GM23338 (cell line): ENCODE measurements around the gene ATAD1. TPM values are rescaled to one million over a fixed set of nuclear protein-coding genes. Genes with fewer than 3 reads are reported as not detected.

Source experiments
- ATAC-seq: fragments of 200-7000 bp; cut with Tn5 transposase; 3 replicates; pipeline ENCODE4 v1.9.1; 2020
- DNase-seq: peaks from one replicate; pipeline ENCODE4 v3.0.0-alpha.2; 2015; ENCODE audit warnings: low spot score
- H2AFZ ChIP-seq: fragments of 200-600 bp; sonication (generic); 2 replicates; pipeline ENCODE4 v1.8.0; 2016; ENCODE audit warnings: antibody characterized with exemption, mild to moderate bottlenecking, moderate library complexity
- H3F3A ChIP-seq: fragments of 200-600 bp; sonication (generic); replicated peaks from 2 replicates; pipeline ENCODE4 v1.8.0; 2017; ENCODE audit warnings: antibody characterized with exemption, mixed run types, low read depth
- H3K27ac ChIP-seq: fragments of 200-600 bp; sonication (generic); 2 replicates; pipeline ENCODE4 v1.6.1; 2016; ENCODE audit warnings: low read depth
- H3K27me3 ChIP-seq: fragments of 200-600 bp; sonication (generic); 2 replicates; pipeline ENCODE4 v1.8.0; 2016; ENCODE audit warnings: mild to moderate bottlenecking, mixed run types, moderate library complexity; ENCODE audit not compliant: insufficient read depth
- H3K36me3 ChIP-seq: fragments of 200-600 bp; sonication (generic); 2 replicates; pipeline ENCODE4 v1.8.0; 2016; ENCODE audit warnings: mild to moderate bottlenecking; ENCODE audit not compliant: insufficient read depth
- H3K4me1 ChIP-seq: fragments of 200-600 bp; sonication (generic); 2 replicates; pipeline ENCODE4 v1.8.0; 2016; ENCODE audit warnings: mild to moderate bottlenecking, moderate library complexity; ENCODE audit not compliant: insufficient read depth
- H3K4me2 ChIP-seq: fragments of 200-600 bp; sonication (generic); 2 replicates; pipeline ENCODE4 v1.7.1; 2017; ENCODE audit warnings: mixed run types
- H3K4me3 ChIP-seq: fragments of 200-600 bp; sonication (generic); 2 replicates; pipeline ENCODE4 v1.6.1; 2016; ENCODE audit warnings: mixed run types
- H3K79me2 ChIP-seq: fragments of 200-600 bp; sonication (generic); replicated peaks from 2 replicates; pipeline ENCODE4 v1.8.0; 2017; ENCODE audit warnings: mild to moderate bottlenecking; ENCODE audit not compliant: insufficient read depth
- H3K9me2 ChIP-seq: fragments of 200-600 bp; sonication (generic); 2 replicates; pipeline ENCODE4 v1.8.0; 2017; ENCODE audit not compliant: insufficient read depth
- H4K20me1 ChIP-seq: fragments of 200-600 bp; sonication (generic); replicated peaks from 2 replicates; pipeline ENCODE4 v1.8.0; 2017; ENCODE audit warnings: mild to moderate bottlenecking; ENCODE audit not compliant: insufficient read depth
- H3K27ac Mint-ChIP-seq: 2 replicates; pipeline ENCODE4 v1.8.0; 2020; ENCODE audit warnings: inconsistent platforms, mild to moderate bottlenecking, moderate library complexity, mixed read lengths
- H3K27me3 Mint-ChIP-seq: 3 replicates; pipeline ENCODE4 v1.8.0; 2022; ENCODE audit warnings: low read depth, mild to moderate bottlenecking, moderate library complexity, mixed read lengths, inconsistent platforms; ENCODE audit not compliant: insufficient read depth, poor library complexity
- H3K36me3 Mint-ChIP-seq: 3 replicates; pipeline ENCODE4 v1.8.0; 2021; ENCODE audit warnings: low read depth, mild to moderate bottlenecking, inconsistent platforms, moderate library complexity, mixed read lengths
- H3K4me1 Mint-ChIP-seq: 3 replicates; pipeline ENCODE4 v1.8.0; 2020; ENCODE audit warnings: mild to moderate bottlenecking, inconsistent platforms, mixed read lengths
- H3K4me3 Mint-ChIP-seq: 3 replicates; pipeline ENCODE4 v1.8.0; 2021; ENCODE audit warnings: moderate library complexity, mild to moderate bottlenecking, inconsistent platforms, mixed read lengths
- H3K9me3 Mint-ChIP-seq: 3 replicates; pipeline ENCODE4 v1.8.0; 2020; ENCODE audit warnings: moderate library complexity, mild to moderate bottlenecking, inconsistent platforms, mixed read lengths
- CREB1 ChIP-seq: fragments of 250-450 bp; sonication (Bioruptor Pico); IDR thresholded peaks from 2 replicates; pipeline ENCODE4 v1.5.0; 2020; ENCODE audit warnings: low read depth, mild to moderate bottlenecking, moderate library complexity
- EZH2phosphoT487 ChIP-seq: fragments of 200-600 bp; sonication (generic); IDR thresholded peaks from one replicate; pipeline ENCODE4 v1.8.1; 2018; ENCODE audit warnings: antibody characterized with exemption; ENCODE audit not compliant: unreplicated experiment
- NANOG ChIP-seq: IDR thresholded peaks from 2 replicates; pipeline ENCODE4 v1.6.1; 2016; ENCODE audit warnings: antibody characterized with exemption, borderline replicate concordance
- polyA plus RNA-seq: library from polyadenylated mRNA; unstranded; fragments of >200 nt; fragmentation: Nextera tagmentation; extraction: Ambion mirVana; gene quantifications from 2 replicates; pipeline ENCODE4 v1.2.1, GENCODE V29; 2016
- total RNA-seq: library from RNA; depleted of rRNA; stranded (reverse); fragments of >200 nt; shearing (Covaris generic); gene quantifications from 2 replicates; pipeline ENCODE4 v1.2.3, GENCODE V29; 2014
- TF ChIP-seq, protein P1 (sequence below): fragments of 250-450 bp; sonication (Bioruptor Pico); IDR thresholded peaks from 2 replicates; pipeline ENCODE4 v1.5.0; 2020; ENCODE audit warnings: mild to moderate bottlenecking, moderate library complexity

ATAD1 gene
- total and polyA plus RNA-seq, 2 experiments from 2014 or later: 30.3 to 49.6 TPM

DNA sequence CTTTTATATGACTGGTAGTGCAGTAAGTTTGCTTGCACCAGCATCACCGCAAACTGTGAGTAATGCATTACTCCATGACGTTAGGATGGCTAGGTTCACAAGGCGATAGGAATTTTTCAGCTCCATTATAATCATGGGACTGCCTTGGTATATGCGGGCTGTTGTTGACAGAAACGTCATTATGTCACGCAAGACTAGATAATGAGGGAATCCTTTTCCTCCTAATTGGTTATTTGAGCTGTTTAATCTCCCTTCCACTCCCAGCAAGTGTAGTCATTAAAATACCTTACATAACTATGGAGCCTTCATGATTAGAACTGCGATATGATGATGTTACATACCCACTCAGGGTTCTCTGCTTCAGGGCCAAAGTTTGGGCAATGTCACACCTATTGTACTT is 28.0 kb upstream of the ATAD1 start:
- Histone ChIP-seq H3K4me1 (0 out of 2 replicates have a peak, but pooled peaks cover 8% of the 10 kb centered on the region), H3F3A (no peaks in the 10 kb centered on the region), H3K9me2 (no peaks in the 10 kb centered on the region), H3K4me3 (no peak overlapping the region), H3K4me2 (no peak overlapping the region), H2AFZ (no peak overlapping the region), H3K27ac (no peak overlapping the region), H3K79me2 (no peaks in the 10 kb centered on the region), H3K36me3 (no peaks in the 10 kb centered on the region), H3K27me3 (no peaks in the 10 kb centered on the region), H4K20me1 (no peaks in the 10 kb centered on the region)
- ATAC-seq: no peak
- H3K9me3 Mint-ChIP-seq: no peaks in the 10 kb centered on the region
- H3K4me3 Mint-ChIP-seq: no peak overlapping the region
- TF ChIP-seq, protein P1, sequence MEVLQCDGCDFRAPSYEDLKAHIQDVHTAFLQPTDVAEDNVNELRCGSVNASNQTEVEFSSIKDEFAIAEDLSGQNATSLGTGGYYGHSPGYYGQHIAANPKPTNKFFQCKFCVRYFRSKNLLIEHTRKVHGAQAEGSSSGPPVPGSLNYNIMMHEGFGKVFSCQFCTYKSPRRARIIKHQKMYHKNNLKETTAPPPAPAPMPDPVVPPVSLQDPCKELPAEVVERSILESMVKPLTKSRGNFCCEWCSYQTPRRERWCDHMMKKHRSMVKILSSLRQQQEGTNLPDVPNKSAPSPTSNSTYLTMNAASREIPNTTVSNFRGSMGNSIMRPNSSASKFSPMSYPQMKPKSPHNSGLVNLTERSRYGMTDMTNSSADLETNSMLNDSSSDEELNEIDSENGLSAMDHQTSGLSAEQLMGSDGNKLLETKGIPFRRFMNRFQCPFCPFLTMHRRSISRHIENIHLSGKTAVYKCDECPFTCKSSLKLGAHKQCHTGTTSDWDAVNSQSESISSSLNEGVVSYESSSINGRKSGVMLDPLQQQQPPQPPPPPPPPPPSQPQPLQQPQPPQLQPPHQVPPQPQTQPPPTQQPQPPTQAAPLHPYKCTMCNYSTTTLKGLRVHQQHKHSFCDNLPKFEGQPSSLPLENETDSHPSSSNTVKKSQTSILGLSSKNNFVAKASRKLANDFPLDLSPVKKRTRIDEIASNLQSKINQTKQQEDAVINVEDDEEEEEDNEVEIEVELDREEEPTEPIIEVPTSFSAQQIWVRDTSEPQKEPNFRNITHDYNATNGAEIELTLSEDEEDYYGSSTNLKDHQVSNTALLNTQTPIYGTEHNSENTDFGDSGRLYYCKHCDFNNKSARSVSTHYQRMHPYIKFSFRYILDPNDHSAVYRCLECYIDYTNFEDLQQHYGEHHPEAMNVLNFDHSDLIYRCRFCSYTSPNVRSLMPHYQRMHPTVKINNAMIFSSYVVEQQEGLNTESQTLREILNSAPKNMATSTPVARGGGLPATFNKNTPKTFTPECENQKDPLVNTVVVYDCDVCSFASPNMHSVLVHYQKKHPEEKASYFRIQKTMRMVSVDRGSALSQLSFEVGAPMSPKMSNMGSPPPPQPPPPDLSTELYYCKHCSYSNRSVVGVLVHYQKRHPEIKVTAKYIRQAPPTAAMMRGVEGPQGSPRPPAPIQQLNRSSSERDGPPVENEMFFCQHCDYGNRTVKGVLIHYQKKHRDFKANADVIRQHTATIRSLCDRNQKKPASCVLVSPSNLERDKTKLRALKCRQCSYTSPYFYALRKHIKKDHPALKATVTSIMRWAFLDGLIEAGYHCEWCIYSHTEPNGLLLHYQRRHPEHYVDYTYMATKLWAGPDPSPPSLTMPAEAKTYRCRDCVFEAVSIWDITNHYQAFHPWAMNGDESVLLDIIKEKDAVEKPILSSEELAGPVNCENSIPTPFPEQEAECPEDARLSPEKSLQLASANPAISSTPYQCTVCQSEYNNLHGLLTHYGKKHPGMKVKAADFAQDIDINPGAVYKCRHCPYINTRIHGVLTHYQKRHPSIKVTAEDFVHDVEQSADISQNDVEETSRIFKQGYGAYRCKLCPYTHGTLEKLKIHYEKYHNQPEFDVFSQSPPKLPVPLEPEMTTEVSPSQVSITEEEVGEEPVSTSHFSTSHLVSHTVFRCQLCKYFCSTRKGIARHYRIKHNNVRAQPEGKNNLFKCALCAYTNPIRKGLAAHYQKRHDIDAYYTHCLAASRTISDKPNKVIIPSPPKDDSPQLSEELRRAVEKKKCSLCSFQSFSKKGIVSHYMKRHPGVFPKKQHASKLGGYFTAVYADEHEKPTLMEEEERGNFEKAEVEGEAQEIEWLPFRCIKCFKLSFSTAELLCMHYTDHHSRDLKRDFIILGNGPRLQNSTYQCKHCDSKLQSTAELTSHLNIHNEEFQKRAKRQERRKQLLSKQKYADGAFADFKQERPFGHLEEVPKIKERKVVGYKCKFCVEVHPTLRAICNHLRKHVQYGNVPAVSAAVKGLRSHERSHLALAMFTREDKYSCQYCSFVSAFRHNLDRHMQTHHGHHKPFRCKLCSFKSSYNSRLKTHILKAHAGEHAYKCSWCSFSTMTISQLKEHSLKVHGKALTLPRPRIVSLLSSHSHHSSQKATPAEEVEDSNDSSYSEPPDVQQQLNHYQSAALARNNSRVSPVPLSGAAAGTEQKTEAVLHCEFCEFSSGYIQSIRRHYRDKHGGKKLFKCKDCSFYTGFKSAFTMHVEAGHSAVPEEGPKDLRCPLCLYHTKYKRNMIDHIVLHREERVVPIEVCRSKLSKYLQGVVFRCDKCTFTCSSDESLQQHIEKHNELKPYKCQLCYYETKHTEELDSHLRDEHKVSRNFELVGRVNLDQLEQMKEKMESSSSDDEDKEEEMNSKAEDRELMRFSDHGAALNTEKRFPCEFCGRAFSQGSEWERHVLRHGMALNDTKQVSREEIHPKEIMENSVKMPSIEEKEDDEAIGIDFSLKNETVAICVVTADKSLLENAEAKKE (CRISPR knock-in tag): no peak
- H3K4me1 Mint-ChIP-seq: peaks cover 11% of the 10 kb centered on the region
- H3K27me3 Mint-ChIP-seq: no peaks in the 10 kb centered on the region
- no peak for DNase-seq
- no peak overlapping the region for H3K27ac Mint-ChIP-seq
- H3K36me3 Mint-ChIP-seq: no peaks in the 10 kb centered on the region

DNA sequence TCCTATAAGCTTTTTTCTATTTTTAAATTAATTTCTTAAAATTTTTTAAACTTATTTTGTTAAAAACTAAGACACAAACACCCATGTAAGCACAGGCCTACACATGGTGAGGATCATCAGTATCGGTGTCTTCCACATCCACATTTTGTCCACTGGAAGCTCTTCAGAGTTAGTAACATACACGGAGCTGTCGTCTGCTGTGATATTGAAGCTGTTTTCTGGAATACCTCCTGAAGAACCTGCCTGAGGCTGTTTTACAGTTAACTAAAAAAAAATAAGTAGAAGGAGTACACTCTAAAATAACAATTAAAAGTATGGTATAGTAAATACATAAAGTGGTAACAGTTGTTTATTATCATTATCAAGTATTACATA is 27.6 kb upstream of the ATAD1 start:
- Histone ChIP-seq H3K4me2 (no peak overlapping the region), H4K20me1 (no peaks in the 10 kb centered on the region), H3K9me2 (no peaks in the 10 kb centered on the region), H3K4me3 (no peak overlapping the region), H3K36me3 (no peaks in the 10 kb centered on the region), H3K79me2 (no peaks in the 10 kb centered on the region), H3K27ac (no peak overlapping the region), H3F3A (no peaks in the 10 kb centered on the region), H2AFZ (no peak overlapping the region), H3K27me3 (no peaks in the 10 kb centered on the region), H3K4me1 (0 out of 2 replicates have a peak, but pooled peaks cover 6% of the 10 kb centered on the region)
- DNase-seq: no peak
- no peak for ATAC-seq
- Mint-ChIP-seq H3K27me3 (no peaks in the 10 kb centered on the region), H3K4me1 (peaks cover 7% of the 10 kb centered on the region), H3K9me3 (no peaks in the 10 kb centered on the region), H3K4me3 (no peak overlapping the region), H3K27ac (no peak overlapping the region), H3K36me3 (no peaks in the 10 kb centered on the region)
- TF ChIP-seq, protein P1 (CRISPR knock-in tag): no peak
- TF ChIP-seq CREB1: no peak
- no peak for TF ChIP-seq EZH2phosphoT487
- no peak for TF ChIP-seq NANOG
